Activated gamma-delta T cell treated with Interleukin-2 at 50 U/mL for 16 hours (primary cell): ENCODE data around the gene PTPRN2.
"Not testable (repeated sequence)": the region's sequence is repeated elsewhere in the genome, so short reads cannot be mapped to it uniquely, and the experiment has no call there.

Source experiments
- DNase-seq: peaks from one replicate; pipeline ENCODE4 v3.0.0-alpha.2; 2020

The PTPRN2 gene

DNA sequence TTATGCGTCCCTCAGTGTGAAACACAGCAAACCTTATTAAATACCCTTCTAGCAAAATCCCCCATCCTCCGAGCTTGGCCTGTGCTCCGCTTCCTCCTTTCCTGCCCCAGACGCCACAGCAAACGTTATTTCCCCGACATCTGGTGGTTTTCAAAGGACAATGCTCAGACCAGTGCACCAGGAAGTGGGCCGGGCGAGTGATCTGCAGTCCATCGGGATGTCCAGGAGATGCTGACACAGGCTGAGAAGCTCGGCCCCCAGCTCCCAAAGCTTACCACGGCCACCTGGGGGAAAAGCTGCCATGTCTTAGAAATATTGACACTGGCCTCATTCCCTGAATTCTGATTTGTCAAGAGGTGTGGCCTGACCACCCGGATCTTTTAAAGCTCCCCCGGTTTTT lies 129.5 kb downstream of the PTPRN2 start:
- DNase-seq, result no peak

DNA sequence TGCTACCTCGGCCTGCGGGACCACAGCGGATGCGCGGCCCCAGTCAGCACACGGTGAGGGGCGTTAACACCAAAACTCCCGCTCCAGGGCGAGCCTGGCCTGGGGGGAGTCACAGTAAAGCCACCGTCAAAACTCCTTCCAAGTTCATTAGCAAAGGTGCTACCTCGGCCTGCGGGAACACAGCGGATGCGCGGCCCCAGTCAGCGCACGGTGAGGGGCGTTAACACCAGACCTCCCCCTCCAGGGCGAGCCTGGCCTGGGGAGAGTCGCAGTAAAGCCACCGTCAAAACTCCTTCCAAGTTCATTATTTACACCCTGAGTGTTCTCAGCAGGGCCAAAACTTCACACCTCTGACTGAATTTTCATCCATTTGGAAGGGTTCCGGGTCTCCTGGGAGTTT lies 130.0 kb downstream of the PTPRN2 start:
- DNase-seq, result not testable (repeated sequence)

DNA sequence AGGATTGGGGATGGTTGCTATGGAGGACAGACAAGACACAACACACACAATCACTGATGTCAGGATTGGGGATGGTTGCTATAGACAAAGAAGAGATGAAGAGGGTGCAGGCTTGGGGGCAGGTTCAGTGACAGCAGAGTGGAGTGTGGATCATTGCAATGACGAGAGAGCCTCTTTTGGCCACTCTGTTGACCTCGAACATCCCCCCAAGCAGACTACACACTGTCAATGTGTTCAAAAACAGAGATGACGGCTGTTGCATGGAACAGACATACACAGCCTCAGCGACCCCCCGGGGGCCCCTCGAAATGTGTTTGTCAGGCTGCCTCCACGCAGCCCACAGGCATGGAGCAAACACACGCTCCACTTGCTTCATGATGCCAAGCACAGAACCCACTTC lies 133.0 kb downstream of the PTPRN2 start:
- DNase-seq, result no peak

DNA sequence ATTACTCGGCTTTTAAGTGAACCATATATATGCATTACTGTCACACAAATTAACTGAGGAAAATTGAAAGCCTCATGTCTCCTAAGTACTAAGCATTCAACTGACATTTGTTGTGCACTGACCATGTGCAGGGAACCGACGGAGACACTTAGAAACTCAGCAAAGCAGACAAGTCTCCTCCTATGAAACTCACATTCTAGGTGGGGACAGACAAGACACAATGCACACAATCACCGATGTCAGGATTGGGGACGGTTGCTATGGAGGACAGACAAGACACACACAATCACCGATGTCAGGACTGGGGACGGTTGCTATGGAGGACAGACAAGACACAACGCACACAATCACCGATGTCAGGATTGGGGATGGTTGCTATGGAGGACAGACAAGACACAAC lies 134.0 kb downstream of the PTPRN2 start:
- no peak for DNase-seq

DNA sequence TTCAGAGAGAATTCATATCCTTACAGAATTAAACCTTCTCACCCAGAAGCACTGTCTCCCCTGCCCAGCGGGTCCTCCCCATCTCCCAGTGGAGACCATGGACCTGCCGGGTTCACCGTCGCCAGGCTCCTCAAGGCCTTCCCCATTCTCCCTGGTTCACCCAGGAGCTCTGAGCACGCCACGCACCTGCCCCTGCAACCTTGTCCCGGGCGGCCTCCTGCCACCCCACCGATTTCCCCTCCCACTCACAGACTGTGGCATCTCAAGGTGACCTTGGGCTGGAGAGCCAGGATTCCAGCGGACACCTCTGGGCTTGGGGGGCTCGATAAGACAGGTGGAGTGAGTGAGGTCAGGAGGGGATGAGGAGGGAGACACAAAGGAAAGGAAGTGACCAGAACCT lies 135.3 kb downstream of the PTPRN2 start:
- DNase-seq, result no peak

DNA sequence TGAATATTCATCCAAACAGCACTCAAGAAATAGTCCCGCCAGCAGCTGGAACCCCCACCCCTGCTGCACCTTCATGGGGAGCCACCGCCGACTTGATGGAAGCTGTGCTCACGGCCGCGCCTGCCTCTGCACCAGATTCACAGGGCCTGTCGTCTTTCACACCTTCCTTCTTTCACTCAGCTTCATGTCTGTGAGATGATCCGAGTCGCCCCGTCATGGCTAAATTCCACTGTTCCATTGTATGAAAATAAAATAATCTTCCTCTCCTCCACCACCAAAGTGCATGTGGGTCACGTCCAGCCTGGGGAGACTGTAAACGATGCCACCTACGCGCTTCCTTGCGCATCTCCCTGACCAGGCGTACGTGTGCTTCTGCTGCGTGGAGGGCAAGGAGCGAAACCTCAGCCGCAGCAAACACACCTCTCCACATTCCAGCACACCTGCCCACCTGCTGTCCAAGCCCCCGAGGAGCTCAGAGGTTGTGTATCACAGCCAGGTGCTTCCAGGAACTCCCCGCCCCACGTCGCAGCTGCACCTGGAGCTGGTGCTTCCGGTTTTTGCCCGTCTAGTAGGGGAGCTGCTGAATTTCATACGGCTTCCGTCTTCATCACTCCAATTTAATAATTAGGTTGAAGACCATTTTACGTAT lies 137.0 kb downstream of the PTPRN2 start:
- DNase-seq, result no peak

DNA sequence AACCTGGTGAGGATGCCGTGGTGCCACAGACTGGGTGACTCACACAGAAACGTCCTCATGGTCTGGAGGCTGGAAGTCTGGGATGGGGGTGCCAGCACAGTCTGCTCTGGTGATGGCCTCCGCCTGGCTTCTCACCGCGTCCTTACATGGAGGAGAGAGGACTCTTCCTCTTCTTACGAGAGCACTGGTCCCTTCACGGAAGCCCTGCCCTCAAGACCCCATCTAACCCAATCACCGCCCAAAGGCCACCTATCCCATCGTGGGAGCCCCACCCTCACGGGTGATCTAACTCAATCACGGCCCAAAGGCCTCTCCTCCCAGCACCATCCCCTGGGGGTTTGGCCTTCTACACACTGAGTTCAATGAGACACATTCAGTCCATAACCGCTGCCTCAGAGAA lies 137.7 kb downstream of the PTPRN2 start:
- DNase-seq, result no peak

DNA sequence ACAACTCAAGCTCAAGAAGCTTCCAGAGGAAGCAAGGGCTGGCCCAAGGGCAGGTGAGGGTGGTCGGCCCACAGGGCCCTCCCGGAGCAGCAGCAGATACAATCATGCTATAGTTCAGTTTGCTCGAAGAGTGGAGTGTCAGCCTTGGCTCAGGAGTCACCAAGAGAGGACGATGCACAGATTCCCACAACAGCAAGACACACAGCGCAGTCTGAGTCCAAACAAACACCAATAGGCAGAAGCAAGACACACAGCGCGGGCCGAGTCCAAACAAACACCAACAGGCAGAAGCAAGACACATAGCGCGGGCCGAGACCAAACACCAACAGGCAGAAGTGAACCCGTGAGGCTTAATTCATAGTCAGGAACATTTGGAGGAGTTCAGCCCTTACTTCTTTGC lies 138.4 kb downstream of the PTPRN2 start:
- DNase-seq, result no peak

DNA sequence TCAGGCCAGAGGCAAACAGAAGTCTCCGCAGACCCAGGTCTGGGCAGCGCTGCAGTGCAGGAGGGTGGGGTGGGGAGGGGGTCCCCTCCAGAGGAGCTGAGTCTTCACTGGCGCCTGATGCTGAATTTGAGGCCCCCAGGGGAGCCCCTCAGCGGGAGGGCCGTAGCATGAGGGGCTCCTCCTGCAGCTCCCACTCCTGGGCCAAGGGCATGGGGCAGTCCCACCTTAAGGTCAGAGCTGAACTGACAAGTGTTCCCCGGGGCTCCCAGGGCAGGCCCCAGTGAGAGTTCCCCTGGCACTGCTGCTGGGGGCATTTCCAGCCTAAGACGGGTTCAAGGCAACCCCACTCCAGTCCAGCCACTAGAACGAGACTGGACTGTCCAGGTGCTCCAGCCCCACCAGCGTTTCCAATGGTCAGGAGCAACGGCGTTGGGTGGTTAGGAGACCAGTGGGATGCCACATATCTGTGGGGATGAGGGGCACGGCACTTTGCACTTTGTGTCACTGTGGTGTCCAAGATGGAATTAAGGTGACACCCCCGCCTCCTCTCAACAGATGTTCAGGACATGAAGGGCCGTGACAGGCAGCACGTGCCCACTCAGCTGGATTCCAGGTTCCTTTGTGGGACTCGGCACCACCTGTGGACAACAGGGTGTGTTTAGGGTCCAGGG lies 139.1 kb downstream of the PTPRN2 start:
- DNase-seq, result no peak

DNA sequence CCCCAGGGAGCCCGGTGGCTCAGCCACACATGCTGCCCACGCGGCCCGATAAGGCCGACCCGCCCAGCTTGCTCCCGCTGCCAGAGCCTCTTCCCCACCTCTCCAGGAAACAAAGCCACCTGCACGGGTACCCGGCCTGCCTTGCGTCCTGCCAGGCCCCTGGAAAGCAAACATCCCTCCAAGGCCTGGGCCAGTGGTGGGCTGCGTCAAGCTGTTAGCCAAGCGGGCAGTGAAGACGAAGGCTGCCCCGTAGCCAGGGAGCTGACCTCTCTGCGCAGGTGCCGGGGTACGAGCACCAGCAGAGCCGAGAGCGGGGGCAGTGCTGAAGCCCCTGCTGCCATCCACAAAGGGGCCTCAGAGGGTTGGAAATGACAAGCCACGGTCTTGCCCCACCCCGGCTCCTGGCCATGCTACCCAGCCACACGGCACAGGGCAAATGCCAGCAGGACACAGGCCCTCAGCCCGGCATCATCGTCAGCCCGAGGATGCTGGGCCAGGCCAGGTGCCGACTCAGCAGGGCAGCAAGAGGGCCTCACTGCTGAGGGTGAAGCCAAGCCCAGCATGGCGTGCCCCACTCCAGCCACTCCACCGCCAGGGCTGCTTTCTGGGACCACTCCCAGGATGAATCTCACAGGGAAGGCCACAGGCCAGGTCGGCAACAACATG lies 140.0 kb downstream of the PTPRN2 start:
- DNase-seq, result no peak

DNA sequence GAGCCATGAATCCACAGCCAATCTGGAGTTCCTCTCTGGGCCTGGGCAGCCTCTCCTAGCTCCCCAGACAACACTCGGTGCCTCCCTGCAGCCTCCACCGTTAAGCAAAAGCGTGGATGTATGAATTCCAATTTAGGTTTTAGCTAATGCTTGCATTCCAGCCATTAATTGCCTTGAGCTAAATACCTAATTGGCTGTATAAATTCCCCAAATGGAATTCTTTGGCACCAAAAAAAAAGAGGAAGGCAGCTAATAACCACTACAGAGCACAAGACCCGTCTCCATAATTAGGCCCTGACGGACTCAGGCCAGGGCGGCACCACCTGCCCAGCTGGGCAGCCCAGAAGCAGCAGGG lies 140.5 kb downstream of the PTPRN2 start:
- DNase-seq, result no peak

DNA sequence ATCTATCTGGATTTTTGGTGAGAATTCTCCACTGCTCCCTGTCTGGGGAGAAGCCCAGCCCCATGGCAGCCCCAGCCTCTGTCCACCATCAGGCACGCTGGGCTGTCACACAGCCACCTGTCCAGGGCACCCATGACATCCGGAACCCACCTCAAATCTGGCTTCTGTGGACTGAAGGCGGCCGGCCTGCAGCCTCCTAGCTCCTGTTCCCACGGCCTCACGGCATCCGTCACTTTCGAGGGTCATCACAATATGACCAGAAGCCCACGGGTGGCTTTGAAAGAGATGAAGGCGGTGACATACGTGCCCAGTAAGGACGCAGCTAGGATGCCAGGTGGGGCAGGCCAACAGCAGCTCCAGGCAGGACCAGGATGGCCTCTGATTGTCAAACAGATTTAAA lies 140.9 kb downstream of the PTPRN2 start:
- no peak for DNase-seq

DNA sequence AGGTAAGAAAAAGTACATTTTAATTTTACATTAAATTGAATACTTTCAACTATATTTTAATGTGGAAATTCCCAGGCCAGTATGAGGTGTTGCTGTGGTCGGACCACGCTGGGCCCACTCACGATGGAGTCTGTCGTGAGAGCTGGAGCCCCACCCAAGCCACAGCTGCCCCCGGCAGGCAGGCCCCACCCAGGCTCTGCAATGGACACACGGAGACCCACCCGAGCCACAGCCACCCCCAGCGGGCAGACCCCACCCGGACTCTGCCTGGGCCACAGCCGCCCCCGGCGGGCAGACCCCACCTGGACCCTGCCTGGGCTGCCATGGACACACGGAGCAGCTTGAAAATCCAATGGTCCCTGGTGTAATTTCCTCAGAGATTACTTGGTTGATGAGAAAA lies 141.3 kb downstream of the PTPRN2 start:
- no peak for DNase-seq

DNA sequence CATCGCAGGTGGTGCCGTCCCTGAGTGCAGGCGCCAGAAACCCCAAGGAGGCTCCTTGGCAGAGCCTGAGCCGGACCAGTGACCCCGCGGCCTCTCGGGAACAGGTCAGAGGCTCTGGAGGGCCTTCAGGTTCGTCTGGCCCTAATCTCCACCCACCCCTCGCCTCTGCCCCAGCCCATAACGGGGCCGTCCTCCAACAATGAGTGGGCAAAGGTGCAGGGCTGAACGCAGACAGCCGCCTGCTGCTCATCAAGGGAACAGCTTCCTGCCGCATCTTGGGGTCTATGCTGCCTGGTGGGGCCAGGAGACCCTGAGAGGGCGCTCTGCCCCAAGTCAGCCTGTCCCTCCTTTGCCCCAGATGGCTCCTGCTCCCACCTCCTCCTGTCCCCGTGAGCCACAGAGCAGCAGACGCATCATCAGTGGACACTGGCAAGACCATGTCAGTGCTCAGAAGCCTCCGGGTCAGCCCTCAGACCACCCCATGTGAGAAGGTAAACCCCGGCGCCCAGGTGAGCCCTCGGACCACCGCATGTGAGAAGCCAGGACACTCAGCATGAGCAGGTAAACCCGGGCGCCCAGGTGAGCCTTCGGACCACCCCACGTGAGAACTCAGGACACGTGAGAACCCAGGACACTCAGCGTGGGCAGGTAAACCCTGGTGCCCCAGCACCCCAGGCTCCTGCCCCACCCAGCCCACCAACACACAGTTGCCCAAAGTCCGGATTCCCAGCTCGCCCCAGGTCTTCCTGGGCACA lies 142.0 kb downstream of the PTPRN2 start:
- no peak for DNase-seq

DNA sequence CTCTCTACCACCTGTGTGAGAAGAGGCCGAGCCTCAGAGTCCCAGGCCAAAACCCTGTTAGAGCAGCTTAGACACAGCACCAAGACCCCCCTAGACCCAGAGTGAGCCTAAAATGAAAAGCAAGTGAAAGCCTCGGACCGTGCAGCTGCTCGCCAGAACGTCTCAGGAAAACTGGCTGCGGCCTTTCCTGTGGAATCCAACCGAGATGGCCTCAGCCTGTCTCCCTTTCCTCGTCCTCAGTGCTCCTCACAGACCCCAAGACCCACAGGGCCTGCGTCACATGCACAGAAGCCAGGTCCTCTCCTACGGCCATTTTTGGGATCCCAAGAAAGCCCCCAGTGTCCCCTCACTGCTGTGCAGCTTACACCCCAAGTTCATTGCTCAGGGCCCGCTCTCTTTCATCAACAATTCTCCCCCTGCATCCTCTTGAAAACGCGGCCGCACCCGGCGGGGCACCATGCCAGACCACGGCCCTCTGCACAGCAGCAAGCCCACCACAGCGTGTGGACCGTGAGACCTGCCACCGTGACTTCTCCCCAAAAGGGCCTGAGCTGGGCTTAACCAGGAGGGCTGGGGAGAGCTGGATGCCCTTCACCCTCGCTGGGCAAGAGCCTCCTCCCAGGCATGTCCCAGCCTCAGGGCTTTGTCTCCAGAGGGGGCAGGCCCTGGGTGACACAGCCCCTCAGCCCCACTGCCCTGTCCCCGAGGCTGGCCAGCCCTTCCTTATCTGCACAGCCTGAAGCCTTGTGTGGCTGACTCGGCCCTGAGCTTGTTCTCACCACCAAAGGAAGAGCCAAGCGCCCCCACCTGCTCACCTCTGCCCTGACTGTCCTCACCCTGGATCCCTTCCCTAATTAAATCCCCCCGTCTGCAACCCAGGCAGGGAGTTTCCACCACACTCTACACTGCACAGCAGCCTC lies 142.9 kb downstream of the PTPRN2 start:
- no peak for DNase-seq

DNA sequence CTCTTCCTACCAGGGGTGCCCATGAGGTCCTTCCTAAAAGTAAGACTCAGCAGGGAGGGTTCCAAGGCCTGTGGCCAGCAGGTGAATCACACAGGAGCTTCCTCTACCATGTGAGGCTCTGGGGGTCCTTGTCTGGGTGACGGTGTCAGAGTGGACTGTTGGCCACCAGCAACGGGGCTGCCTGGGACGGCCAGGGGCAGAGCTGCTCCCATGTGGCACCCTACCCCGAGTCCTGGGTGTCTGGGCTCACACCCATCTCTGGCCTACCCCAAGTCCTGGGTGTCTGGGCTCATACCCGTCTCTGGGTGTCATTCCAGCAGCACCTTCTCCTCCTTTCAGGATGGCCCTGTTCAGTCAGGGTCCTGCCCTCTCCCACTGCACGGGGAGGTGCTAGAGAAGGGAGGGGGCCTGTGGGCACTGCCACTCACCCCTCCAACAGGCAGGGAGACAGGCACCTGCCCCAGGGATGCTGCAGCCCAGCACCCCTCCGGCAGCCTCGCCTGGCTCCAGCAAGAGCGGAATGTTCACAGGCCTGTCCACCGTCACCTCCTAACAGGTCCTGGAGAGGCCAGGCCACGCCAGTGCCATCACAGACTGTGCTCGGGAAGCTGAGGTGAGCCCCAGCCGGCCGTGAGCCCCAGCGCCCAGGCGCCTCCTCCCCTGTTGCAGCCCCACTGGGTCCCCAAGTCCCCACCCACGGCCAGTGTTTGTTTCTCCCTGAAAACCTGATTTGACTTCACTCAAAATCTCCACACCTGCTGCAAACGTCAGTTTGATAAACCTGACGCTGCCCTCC lies 143.7 kb downstream of the PTPRN2 start:
- no peak for DNase-seq

DNA sequence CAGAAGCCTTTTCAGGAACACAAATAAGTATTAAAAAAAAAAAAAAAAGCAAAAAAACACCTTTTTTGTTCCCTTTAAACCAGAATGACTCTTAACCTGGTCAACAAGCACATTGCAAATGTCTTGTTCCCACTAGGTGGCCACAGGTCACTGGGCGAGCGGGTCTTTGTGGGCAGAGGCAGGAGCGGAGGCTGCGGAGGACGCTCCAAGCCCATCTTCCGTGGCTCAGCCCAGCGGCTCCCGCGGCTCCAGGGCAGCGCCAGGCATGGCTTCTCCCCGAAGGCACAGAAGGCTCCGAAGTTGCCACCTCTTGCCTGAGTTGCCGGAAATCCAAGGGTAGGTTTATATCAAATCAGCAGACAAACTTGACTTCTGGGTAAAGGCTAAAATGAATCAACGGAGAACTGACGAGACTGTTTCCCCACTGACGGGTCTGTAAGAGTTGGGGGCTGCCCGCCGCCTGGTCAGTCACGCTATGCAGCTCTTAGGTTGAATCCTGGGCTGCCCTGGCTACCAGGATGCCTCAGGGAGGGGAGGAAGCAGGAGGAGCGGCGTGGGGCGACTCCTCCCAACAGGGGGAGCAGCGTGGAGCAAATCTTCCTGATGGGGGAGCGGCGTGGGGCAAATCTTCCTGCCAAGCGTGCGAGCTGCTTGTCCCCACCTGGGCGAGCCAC lies 144.5 kb downstream of the PTPRN2 start:
- no peak for DNase-seq

DNA sequence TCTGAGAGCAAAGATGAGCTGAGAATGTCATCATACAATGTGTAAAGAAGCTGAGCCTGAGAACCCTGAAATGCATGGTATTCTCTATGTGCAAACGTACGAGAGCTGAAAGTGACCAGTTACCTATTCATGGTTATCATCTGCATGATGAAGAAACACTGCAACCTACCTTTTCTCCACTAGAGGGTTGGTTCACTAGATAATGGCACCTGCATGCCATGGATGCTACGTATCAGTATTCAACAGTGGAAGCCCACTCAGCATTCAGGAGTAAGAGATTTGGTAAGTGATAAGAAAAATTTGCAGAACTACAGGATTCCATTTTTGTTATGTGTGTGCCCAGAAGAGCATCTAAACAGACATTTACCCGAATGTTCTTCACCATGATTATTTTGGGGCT lies 145.4 kb downstream of the PTPRN2 start:
- DNase-seq, result no peak

DNA sequence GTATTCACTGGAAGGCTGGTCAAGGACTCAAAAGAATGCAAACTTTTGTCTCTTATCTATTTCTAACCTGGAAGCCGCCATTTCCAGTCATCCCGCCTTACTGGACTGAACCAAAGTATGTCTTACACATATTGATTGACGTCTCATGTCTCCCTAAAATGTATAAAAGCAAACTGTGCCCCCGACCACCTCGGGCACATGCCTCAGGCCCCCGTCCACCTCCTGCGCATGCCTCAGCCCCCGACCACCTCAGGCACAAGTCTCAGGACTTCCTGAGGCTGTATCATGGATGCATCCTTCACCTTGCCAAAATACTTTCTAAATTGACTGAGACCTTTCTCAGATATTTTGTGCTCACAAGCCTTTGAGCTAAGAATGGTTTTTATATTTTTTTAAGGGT lies 148.6 kb downstream of the PTPRN2 start:
- DNase-seq, result no peak

DNA sequence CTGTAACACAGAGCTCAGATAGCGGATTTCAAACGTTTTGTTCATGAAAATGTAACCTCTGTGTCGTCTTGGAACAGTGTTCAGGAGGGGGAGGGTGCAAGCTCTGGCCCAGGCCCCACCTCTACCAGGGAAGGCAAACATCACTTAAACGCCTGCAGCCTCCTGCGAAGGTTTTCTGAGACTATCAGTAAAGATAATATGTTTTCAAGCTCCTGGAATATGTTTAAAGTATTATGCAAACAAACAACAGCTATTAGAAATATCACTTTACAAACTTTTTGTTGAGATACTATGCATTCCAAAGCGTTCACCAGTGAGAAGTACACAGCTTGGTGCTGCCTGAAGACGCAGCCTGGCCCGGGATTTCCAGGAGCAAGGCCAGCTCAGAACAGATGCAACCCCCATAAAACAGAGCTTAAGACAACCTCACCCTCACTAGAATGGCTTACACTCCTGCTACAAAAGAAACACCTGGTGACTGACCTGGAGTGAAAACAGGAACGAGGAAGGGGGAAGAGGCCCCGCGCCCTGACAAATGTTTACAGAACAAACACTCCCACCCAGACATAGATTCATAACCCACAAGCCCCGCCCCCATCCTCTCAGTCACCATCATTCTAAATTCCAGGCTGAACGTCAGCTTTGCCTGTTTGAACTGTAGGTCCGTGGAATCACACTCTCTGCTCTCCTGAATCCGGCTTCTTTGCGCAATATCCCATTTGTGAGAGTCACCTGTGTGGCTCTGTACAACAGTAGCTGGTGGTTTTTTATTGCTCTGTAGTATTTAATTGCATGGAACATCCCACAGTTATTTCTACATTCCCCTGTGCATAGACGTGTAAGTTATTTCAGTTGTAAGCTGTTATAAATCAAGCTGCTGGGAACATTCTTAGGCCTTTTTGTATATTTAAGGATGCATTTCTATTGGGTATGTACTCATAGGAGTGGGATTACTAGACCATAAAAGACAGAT lies 155.0 kb downstream of the PTPRN2 start:
- DNase-seq, result no peak
